PFSK-1 (cell line): ENCODE data around the gene SLC39A8.

Experiments
- FOXP2 ChIP-seq: optimal IDR thresholded peaks from 2 replicates; pipeline ENCODE3; 2011; ENCODE audit warnings: borderline replicate concordance, control low read depth, inconsistent platforms; ENCODE audit not compliant: insufficient read depth; ENCODE audit errors: extremely low read length, extremely low read depth
- POLR2AphosphoS5 ChIP-seq: IDR thresholded peaks from 2 replicates; pipeline ENCODE4 v1.6.1; 2012; ENCODE audit warnings: low read depth, mild to moderate bottlenecking, control low read depth, low read length, moderate library complexity
- SIN3A ChIP-seq: IDR thresholded peaks from 2 replicates; pipeline ENCODE4 v1.6.1; 2012; ENCODE audit warnings: mild to moderate bottlenecking, low read length, moderate library complexity, borderline replicate concordance; ENCODE audit not compliant: insufficient read depth
- TAF1 ChIP-seq: IDR thresholded peaks from 2 replicates; pipeline ENCODE4 v1.6.1; 2012; ENCODE audit warnings: low read length, control low read depth, borderline replicate concordance; ENCODE audit not compliant: insufficient read depth
- TF ChIP-seq, protein P1 (sequence below), 2 experiments: IDR thresholded peaks; 2 replicates each; pipeline versions ENCODE4 v1.6.1 to v1.8.0; 2011 to 2012; ENCODE audit warnings: low read depth in 2 of 2, low read length in 2 of 2, control low read depth in 1 of 2, inconsistent platforms in 1 of 2, mild to moderate bottlenecking in 1 of 2, moderate library complexity in 1 of 2; ENCODE audit not compliant: insufficient read depth in 1 of 2

SLC39A8 gene

DNA sequence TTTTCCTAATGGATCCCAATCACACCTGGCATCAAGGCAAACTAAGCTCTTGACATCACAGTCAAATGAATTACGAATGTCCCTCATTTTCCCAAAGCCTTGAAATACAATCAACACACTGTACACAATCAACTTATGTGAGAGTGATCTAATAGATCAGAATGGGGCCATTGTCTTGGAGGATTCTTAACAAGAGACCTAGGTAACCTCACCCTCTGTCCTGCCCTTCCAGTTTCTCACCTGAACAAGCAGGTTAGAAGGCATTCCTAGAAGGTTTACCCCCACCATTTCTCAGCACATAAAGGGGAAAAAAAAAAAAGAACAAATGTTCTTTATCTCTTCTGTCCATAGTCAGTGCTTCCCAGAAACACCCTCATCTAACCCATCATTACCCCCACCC, 6.3 kb downstream of the SLC39A8 start:
- TF ChIP-seq SIN3A (no peak), POLR2AphosphoS5 (no peak), TAF1 (no peak), FOXP2 (no peak)
- TF ChIP-seq, protein P1, sequence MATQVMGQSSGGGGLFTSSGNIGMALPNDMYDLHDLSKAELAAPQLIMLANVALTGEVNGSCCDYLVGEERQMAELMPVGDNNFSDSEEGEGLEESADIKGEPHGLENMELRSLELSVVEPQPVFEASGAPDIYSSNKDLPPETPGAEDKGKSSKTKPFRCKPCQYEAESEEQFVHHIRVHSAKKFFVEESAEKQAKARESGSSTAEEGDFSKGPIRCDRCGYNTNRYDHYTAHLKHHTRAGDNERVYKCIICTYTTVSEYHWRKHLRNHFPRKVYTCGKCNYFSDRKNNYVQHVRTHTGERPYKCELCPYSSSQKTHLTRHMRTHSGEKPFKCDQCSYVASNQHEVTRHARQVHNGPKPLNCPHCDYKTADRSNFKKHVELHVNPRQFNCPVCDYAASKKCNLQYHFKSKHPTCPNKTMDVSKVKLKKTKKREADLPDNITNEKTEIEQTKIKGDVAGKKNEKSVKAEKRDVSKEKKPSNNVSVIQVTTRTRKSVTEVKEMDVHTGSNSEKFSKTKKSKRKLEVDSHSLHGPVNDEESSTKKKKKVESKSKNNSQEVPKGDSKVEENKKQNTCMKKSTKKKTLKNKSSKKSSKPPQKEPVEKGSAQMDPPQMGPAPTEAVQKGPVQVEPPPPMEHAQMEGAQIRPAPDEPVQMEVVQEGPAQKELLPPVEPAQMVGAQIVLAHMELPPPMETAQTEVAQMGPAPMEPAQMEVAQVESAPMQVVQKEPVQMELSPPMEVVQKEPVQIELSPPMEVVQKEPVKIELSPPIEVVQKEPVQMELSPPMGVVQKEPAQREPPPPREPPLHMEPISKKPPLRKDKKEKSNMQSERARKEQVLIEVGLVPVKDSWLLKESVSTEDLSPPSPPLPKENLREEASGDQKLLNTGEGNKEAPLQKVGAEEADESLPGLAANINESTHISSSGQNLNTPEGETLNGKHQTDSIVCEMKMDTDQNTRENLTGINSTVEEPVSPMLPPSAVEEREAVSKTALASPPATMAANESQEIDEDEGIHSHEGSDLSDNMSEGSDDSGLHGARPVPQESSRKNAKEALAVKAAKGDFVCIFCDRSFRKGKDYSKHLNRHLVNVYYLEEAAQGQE (IDR thresholded peaks at IDR 0.05; ENCODE audit: insufficient read depth in 1 of 2, low read depth in 2 of 2, low read length in 2 of 2), result no peak

DNA sequence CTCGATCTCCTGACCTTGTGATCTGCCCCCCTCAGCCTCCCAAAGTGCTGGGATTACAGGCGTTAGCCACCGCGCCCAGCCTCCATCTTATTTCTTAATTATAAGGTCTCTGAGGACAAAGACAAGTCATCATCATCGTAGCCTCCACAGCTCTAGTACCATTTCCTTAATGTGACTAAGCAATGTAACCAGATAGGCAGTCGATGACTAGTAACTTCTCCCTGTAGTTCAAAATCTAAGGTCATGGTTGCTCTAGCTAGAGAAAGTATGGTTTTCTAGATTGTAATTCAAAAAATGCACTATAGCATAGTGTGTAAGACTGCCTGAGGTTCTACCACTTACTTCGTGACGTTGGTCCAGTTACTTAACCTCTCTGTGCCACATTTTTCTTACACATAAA, 6.9 kb downstream of the SLC39A8 start:
- no peak for TF ChIP-seq SIN3A
- TF ChIP-seq, protein P1 (IDR thresholded peaks at IDR 0.05; ENCODE audit: insufficient read depth in 1 of 2, low read depth in 2 of 2, low read length in 2 of 2), result no peak
- no peak for TF ChIP-seq TAF1
- no peak for TF ChIP-seq POLR2AphosphoS5
- no peak for TF ChIP-seq FOXP2

DNA sequence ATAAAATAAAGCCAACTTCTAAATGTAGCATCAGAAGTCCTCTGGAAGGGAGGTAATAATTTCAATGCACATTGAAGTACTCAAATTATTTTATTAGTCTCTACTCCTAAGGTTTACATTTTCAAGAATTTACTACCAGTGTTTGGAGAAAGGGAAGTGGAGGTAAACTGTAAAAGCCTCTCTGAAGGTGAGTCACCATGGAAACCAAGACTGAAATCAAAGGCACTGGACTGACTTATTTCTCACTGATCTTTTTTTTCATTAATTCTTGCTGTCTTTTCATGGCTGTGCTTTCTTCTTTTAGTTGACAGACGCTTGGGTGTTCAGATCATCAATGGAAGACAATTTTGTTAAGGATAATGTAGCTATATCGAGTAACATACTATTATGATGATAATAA, 9.7 kb downstream of the SLC39A8 start:
- TF ChIP-seq TAF1 (no peak), POLR2AphosphoS5 (no peak), SIN3A (no peak), FOXP2 (no peak)
- TF ChIP-seq, protein P1 (IDR thresholded peaks at IDR 0.05; ENCODE audit: insufficient read depth in 1 of 2, low read depth in 2 of 2, low read length in 2 of 2), result no peak

DNA sequence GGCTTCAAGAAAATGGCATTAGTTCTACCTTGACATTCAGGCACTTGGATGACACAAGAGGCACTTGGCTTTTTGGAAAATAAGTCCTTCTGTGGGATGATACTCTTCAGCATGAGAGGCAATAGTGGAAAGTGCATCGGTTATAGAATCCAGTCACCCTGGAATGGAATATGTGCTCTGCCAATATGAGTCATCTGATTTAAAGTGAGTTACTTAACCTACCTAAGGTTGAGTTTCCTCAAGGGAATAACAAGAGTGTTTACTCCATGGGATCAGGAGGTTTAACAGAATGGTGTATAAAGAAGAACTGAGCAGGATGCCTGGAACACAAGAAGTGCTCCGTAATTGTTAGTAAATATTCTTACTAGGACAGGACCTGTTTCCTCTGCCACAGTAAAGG, 10.7 kb downstream of the SLC39A8 start:
- TF ChIP-seq FOXP2 (no peak), SIN3A (no peak), POLR2AphosphoS5 (no peak), TAF1 (no peak)
- TF ChIP-seq, protein P1 (IDR thresholded peaks at IDR 0.05; ENCODE audit: insufficient read depth in 1 of 2, low read depth in 2 of 2, low read length in 2 of 2), result no peak

DNA sequence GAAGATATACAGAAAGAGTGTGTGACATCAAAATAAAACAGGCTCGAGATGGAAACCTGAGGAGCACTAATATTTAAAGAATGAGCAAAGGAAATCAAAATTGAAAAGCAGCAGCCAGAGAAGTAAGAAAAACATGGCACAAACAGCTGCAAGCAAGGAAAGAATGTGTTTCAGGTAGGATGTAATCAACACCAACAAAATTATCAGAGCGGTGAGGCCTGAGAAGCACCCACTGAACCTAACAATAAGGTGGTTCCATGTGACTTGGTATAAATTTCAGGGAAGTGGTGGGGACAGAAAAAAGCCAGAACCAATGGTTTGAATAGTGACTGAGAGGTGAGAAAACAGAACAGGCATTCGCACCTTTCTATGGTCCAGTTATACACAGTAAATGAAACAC, 11.5 kb downstream of the SLC39A8 start:
- no peak for TF ChIP-seq POLR2AphosphoS5
